Brain microvascular endothelial cell (primary cell): ENCODE data around the gene NOL4L.
"Not testable (repeated sequence)": the region's sequence is repeated elsewhere in the genome, so short reads cannot be mapped to it uniquely, and the experiment has no call there.

Experiments
- DNase-seq: peaks from one replicate; pipeline ENCODE4 v3.0.0-alpha.2; 2020
- H3K27ac ChIP-seq: fragments of 250-450 bp; sonication (Bioruptor Pico); 2 replicates; pipeline ENCODE4 v1.5.1; 2020; ENCODE audit warnings: mild to moderate bottlenecking, moderate library complexity
- H3K27me3 ChIP-seq: fragments of 250-450 bp; sonication (Bioruptor Pico); replicated peaks from 2 replicates; pipeline ENCODE4 v1.5.1; 2020; ENCODE audit warnings: mild to moderate bottlenecking
- H3K36me3 ChIP-seq: fragments of 250-450 bp; sonication (Bioruptor Pico); replicated peaks from 2 replicates; pipeline ENCODE4 v1.5.1; 2020; ENCODE audit warnings: mild to moderate bottlenecking
- H3K4me3 ChIP-seq: 2 replicates; pipeline ENCODE4 v1.5.1; 2011; ENCODE audit warnings: low read depth, mild to moderate bottlenecking, control low read depth, low read length, moderate library complexity
- in situ Hi-C: cut with HindIII; loops from 2 replicates; pipeline ENCODE4 v1.10.0; 2017; ENCODE audit warnings: low sequenced_read_pairs, low pct_ligation_motif_present
- TF ChIP-seq, protein P1 (sequence below): IDR thresholded peaks from 2 replicates; pipeline ENCODE4 v1.5.1; 2011; ENCODE audit warnings: low read depth, mild to moderate bottlenecking, moderate library complexity, low read length, control low read depth, inconsistent platforms; ENCODE audit errors: missing control alignments

NOL4L gene

DNA sequence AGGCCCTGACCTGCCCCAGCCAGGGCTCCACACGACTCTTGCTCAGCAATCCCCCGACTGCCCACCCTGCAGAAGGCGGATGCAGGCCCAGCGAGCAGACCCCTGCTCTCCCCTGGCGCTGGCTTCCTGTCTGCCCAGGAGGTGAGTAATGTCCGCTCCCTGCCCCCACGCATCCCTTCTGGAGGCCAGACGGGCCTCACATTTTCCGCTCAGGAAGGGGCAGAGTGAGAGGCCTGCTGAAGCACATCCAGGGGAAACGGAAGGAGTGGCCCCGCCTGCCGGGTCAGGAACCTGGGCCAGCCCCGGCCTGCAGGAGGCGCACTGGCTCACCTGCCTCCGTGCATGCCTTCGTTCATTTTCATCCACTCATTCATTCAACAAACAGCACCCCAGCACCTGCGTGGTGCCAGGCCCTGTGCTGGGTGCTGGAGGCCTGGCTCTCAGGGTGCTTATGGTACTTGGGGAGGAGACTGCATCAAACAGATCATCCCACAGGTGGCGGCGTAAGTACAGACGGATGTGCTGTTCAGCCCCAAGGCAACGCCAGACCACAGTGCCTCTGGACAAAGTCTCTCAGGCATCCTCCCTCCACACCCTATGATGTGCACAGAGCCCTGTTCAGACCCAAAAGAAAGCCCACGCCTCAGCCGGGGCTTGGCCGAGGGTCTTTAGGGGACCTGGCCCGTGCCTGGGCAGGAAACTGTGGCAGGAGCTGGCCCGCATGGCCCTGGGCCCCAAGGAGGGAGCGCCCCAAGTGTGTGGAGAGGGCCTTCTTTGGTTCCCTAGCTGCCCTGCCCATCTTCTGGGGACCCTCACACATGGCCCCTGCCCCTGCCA is 114.9 kb downstream of the NOL4L start:
- Histone ChIP-seq H3K27ac (peak overlapping the region; percentile 88), H3K27me3 (no peaks in the 10 kb centered on the region), H3K4me3 (no peak overlapping the region), H3K36me3 (peaks cover 39% of the 10 kb centered on the region)
- DNase-seq: peak; percentile 82
- in situ Hi-C loops: no loop called here
- TF ChIP-seq, protein P1, sequence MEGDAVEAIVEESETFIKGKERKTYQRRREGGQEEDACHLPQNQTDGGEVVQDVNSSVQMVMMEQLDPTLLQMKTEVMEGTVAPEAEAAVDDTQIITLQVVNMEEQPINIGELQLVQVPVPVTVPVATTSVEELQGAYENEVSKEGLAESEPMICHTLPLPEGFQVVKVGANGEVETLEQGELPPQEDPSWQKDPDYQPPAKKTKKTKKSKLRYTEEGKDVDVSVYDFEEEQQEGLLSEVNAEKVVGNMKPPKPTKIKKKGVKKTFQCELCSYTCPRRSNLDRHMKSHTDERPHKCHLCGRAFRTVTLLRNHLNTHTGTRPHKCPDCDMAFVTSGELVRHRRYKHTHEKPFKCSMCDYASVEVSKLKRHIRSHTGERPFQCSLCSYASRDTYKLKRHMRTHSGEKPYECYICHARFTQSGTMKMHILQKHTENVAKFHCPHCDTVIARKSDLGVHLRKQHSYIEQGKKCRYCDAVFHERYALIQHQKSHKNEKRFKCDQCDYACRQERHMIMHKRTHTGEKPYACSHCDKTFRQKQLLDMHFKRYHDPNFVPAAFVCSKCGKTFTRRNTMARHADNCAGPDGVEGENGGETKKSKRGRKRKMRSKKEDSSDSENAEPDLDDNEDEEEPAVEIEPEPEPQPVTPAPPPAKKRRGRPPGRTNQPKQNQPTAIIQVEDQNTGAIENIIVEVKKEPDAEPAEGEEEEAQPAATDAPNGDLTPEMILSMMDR: peak; percentile 85

DNA sequence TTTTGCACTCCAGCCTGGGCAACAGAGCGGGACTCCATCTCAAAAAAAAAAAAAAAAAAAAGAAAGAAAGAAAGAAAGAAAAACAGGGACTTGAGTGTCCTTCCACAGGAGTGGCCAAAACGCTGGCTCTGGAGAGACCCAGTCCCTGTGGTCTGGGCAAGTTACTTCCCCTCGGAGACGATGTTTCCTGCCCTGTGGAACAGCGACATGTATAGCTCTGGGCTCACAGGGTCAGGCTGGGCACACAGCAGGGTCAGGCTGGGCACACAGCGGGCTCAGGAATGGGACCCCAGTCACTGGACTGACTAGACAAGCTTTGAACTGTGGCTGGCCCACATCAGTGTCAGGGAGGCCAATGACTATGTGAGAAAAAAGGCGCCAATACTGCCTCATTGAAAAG is 116.3 kb downstream of the NOL4L start:
- H3K4me3 ChIP-seq: no peak overlapping the region
- H3K27me3 ChIP-seq: no peaks in the 10 kb centered on the region
- in situ Hi-C loops: no loop called here
- peaks cover 40% of the 10 kb centered on the region for H3K36me3 ChIP-seq
- peak overlapping the region; percentile 88 for H3K27ac ChIP-seq
- TF ChIP-seq, protein P1: no peak
- no peak for DNase-seq

DNA sequence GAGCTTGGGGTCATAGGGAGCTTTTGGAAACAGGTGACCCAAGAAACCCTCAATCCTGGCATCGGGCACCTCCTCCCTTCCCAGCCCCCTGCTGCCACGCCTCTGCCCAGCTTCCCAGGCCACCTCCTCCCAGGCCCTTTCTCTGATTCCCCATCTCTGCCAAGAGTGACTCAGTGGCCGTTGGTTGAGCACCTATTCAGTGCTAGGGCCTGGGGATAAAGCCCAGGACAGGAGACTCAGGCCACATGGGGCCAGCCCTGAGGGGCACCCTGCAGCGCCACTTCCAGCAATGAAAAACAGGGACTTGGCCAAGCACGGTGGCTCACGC is 116.9 kb downstream of the NOL4L start:
- in situ Hi-C loops: no loop called here
- TF ChIP-seq, protein P1: no peak
- H3K4me3 ChIP-seq: no peak overlapping the region
- no peak for DNase-seq
- H3K27ac ChIP-seq: no peak overlapping the region
- H3K36me3 ChIP-seq: peaks cover 39% of the 10 kb centered on the region
- no peaks in the 10 kb centered on the region for H3K27me3 ChIP-seq

DNA sequence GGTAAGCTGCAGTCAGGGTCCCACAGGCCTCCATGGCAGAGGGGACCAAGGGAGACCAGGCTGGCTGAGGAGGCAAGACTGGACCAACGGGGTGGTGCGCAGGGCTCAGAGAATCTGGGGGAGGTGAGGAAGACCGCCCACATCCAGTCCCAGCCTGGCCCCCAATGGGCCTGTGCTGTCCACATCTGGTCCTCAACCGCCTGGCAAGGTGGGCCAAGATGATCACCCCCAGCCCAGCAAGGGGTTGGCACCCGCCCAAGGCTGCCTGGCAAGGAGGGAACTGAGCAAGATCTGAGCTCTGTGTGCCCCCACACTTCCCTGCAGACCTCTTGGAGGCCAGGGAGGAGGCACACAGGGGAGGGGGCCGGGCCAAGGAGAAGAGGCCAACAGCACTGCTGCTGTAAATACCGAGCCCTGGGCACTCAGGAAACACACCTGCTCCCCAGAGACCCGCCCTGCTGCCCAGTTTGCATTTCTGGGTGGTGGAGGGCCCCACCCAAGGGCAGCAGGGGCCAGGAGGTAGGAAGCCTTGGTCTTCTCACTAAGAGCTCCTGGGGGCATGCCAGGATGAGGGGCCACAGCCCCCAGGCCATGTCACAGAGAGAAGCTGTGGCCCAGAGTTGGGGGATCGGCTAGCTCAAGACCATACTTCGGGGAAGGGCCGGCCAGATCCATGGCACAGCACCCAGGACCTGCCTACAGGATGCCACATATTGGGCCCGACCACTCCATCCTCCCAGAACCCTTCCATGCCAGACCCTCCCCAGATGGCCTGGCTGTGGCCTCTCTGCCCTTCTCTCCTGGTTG is 117.4 kb downstream of the NOL4L start:
- DNase-seq: no peak
- no peak overlapping the region for H3K27ac ChIP-seq
- TF ChIP-seq, protein P1: no peak
- H3K27me3 ChIP-seq: no peaks in the 10 kb centered on the region
- H3K4me3 ChIP-seq: no peak overlapping the region
- peaks cover 40% of the 10 kb centered on the region for H3K36me3 ChIP-seq
- in situ Hi-C loops: no loop called here

DNA sequence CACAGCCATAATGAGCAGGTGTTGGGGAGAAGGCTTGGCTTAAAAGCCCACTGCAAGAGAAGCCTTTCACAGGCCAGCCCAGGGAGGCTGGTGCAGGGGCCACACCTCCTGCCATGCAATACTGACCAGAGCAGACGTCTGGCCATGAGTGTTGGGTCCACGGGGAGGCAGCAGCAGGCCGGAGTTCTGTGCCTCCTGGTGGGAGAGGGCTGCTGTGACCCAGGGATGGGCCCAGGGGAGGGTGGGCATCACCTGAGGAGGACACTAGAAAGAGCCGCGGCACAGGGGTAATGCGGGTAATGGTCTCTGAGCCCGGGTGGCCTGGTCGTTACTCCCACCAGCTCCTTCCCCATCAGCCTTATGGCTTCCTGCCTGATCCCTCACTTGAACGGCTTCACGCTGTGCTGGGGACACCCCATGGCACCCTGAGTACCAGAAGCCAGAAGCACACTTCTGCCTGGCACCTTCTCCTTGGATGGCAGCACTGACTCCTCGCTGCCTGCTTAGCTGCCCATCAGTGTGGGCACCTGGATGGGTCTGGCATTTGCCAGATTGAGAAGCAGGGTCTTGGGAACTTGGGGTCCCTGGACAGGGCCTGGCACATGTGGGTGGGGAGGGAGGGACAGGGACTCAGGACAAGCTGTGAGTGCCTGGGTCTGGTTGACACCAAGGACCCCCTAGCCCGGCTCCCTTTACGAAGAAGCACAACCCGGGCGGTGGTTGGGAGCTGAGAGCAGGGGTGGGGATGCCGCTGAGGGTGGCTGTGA is 118.2 kb downstream of the NOL4L start:
- in situ Hi-C loops: no loop called here
- TF ChIP-seq, protein P1: peak; percentile 2
- no peak for DNase-seq
- H3K27me3 ChIP-seq: no peaks in the 10 kb centered on the region
- H3K27ac ChIP-seq: peak overlapping the region; percentile 87
- H3K36me3 ChIP-seq: peaks cover 39% of the 10 kb centered on the region
- H3K4me3 ChIP-seq: no peak overlapping the region

DNA sequence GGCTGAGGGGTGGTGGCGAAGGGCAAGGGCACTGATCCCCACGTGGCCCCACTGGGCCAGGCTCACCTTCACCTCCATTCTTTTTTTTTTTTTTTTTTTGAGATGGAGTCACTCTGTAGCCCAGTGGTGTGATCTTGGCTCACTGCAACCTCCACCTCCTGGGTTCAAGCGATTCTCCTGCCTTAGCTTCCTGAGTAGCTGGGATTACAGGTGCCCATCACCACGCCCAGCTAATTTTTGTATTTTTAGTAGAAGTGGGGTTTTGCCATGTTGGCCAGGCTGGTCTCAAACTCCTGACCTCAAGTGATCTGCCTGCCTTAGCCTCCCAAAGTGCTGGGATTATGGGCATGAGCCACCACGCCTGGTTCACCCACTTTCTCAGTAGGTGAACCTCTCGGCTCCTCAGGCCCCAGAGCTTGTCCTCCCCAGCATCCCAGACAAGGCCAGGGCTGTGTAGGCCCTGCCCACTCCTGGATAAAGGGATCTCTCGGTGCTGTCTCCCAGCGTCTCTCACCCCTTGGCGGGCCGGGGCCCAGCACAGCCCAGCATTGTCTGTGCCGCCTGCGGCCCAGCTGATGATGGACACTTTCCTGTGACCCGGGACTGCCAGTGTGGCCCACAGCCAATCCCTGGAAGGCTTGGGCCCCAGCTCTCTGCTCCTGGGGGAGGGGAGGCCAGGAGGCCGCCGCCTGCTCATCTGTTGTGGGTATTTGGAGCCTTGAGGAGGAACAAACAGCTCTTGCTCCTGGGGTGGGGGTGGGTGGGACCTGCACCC is 119.0 kb downstream of the NOL4L start:
- H3K4me3 ChIP-seq, DNase-seq, H3K27me3 ChIP-seq, in situ Hi-C loops: not testable (repeated sequence)
- Histone ChIP-seq H3K27ac (peak overlapping the region; percentile 87), H3K36me3 (peaks cover 35% of the 10 kb centered on the region)
